Osteocyte (in vitro differentiated cells): Measurements from ENCODE around the gene PALM. TPM values are rescaled to one million over a fixed set of nuclear protein-coding genes. Genes with fewer than 3 reads are reported as not detected.
A peak's percentile ranks its signal among the peaks of the same experiment; 100 is the strongest.

Experiments
- DNase-seq: peaks from one replicate; pipeline ENCODE4 v3.0.0; 2021; ENCODE audit warnings: mixed read lengths; ENCODE audit not compliant: unreplicated experiment; ENCODE audit errors: extremely low spot score
- H3K27ac Mint-ChIP-seq: one replicate; pipeline ENCODE4 v1.8.0; 2021; ENCODE audit warnings: mild to moderate bottlenecking, mixed read lengths; ENCODE audit not compliant: unreplicated experiment
- H3K27me3 Mint-ChIP-seq: one replicate; pipeline ENCODE4 v1.8.0; 2021; ENCODE audit warnings: mixed read lengths; ENCODE audit not compliant: unreplicated experiment
- H3K36me3 Mint-ChIP-seq: one replicate; pipeline ENCODE4 v1.8.0; 2021; ENCODE audit warnings: mixed read lengths; ENCODE audit not compliant: unreplicated experiment
- H3K4me1 Mint-ChIP-seq: one replicate; pipeline ENCODE4 v1.8.0; 2021; ENCODE audit warnings: mixed read lengths; ENCODE audit not compliant: unreplicated experiment
- H3K4me3 Mint-ChIP-seq: one replicate; pipeline ENCODE4 v1.8.0; 2021; ENCODE audit warnings: mild to moderate bottlenecking, moderate library complexity, mixed read lengths; ENCODE audit not compliant: unreplicated experiment
- H3K9me3 Mint-ChIP-seq: one replicate; pipeline ENCODE4 v1.8.0; 2021; ENCODE audit warnings: mixed read lengths; ENCODE audit not compliant: unreplicated experiment
- total RNA-seq: library from RNA; stranded (reverse); gene quantifications from 2 replicates; pipeline ENCODE4 v1.2.1, GENCODE V29; 2021
- TF ChIP-seq, protein P1 (sequence below): fragments of 200-600 bp; sonication (generic); IDR thresholded peaks from 2 replicates; pipeline ENCODE4 v1.5.0; 2021; ENCODE audit warnings: antibody characterized with exemption, mild to moderate bottlenecking, moderate library complexity

Gene PALM
- total RNA-seq, 1 donor from 2014 or later = 236 TPM

DNA sequence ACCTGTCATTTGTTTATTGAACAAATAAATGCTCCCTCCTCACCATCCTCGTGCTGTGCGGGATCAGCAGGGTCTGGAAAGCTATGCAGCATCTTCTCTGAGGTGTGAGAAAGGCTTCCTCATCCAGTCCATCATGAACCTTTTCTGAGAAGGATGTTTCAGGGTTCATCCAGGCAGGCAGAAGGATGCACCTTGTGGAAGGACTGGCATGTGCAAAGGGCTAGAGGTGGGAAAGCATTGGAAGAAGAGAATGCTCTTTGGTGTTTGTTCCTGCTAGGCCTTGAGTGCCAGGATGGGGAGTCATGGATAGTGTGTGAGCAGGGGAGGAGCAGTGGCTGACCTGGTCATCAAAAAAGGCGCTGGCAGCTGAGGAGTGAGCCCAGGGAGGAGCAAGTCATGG lies 6.6 kb downstream of the PALM start:
- TF ChIP-seq, protein P1, sequence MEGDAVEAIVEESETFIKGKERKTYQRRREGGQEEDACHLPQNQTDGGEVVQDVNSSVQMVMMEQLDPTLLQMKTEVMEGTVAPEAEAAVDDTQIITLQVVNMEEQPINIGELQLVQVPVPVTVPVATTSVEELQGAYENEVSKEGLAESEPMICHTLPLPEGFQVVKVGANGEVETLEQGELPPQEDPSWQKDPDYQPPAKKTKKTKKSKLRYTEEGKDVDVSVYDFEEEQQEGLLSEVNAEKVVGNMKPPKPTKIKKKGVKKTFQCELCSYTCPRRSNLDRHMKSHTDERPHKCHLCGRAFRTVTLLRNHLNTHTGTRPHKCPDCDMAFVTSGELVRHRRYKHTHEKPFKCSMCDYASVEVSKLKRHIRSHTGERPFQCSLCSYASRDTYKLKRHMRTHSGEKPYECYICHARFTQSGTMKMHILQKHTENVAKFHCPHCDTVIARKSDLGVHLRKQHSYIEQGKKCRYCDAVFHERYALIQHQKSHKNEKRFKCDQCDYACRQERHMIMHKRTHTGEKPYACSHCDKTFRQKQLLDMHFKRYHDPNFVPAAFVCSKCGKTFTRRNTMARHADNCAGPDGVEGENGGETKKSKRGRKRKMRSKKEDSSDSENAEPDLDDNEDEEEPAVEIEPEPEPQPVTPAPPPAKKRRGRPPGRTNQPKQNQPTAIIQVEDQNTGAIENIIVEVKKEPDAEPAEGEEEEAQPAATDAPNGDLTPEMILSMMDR = no peak
- Mint-ChIP-seq H3K9me3 (peaks cover 4% of the 10 kb centered on the region), H3K4me1 (peaks cover 28% of the 10 kb centered on the region), H3K4me3 (no peak overlapping the region), H3K36me3 (peaks cover 10% of the 10 kb centered on the region), H3K27ac (peak overlapping the region; percentile 39), H3K27me3 (no peaks in the 10 kb centered on the region)
- no peak for DNase-seq

DNA sequence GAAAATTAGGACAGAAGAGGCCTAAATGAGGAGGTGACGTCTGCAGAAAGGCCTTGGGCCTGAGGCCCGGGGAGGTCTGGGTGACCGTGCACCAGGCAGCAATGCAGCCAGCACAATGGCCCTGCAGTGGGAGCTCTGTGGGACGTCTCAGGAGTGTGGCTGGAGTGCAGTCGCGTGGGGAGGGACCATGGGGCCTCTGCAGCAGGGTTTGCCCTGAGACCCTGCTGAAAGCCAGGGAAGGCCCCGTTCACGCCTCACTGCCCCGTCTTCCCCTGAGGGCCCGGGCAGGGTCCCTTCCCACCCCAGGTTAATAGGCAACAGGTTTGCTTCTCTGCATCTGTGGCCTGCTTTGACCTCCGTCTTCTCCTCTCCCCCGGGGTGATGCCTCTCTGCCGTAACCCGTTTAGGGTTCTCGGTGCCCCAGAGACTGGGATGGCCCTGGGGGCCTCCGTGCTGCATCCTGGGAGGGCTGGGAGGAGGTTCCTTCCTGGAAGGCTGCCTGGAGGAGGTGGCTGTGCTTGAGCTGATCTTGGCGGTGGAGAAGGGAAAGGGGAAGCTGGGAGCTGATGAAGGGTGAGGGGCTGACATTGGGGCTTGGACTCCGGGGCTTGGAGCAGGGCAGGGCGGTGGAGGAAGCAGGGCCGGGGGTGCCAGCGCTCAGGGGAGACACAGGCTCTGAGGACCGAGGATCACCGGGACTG lies 9.7 kb downstream of the PALM start:
- Mint-ChIP-seq H3K4me3 (no peak overlapping the region), H3K27me3 (no peaks in the 10 kb centered on the region), H3K4me1 (peaks cover 27% of the 10 kb centered on the region), H3K9me3 (peaks cover 4% of the 10 kb centered on the region), H3K36me3 (peaks cover 10% of the 10 kb centered on the region), H3K27ac (peak overlapping the region; percentile 47)
- no peak for DNase-seq
- TF ChIP-seq, protein P1 = no peak

DNA sequence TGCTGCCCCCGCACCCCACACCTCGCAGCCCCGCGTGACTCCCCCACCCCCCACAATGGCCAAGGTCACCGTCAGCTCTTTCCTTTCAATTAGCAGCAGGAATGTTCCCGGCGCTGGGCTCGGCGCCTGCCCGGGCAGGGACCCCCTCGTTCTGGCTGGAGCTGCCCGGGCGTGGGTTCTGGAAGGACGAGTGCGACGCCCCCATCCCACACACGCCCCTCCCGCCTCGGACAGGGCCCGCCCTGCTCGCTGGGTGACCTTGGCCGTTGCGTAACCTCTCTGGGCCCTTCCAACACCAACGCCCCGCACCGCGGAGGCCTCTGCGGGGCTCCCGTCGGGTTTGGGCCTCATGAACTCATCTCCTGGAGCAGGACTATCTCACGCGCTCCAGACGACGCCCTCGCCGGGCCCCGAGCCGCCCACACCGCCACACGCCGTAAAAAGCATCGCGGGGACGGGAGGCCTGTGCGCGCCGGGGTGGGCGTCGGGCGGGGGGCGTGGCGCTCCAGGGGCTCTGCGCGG lies 10.3 kb downstream of the PALM start:
- H3K4me3 Mint-ChIP-seq = no peak overlapping the region
- no peaks in the 10 kb centered on the region for H3K27me3 Mint-ChIP-seq
- TF ChIP-seq, protein P1 = no peak
- peaks cover 28% of the 10 kb centered on the region for H3K4me1 Mint-ChIP-seq
- H3K36me3 Mint-ChIP-seq = peaks cover 10% of the 10 kb centered on the region
- no peak for DNase-seq
- peaks cover 4% of the 10 kb centered on the region for H3K9me3 Mint-ChIP-seq
- no peak overlapping the region for H3K27ac Mint-ChIP-seq

DNA sequence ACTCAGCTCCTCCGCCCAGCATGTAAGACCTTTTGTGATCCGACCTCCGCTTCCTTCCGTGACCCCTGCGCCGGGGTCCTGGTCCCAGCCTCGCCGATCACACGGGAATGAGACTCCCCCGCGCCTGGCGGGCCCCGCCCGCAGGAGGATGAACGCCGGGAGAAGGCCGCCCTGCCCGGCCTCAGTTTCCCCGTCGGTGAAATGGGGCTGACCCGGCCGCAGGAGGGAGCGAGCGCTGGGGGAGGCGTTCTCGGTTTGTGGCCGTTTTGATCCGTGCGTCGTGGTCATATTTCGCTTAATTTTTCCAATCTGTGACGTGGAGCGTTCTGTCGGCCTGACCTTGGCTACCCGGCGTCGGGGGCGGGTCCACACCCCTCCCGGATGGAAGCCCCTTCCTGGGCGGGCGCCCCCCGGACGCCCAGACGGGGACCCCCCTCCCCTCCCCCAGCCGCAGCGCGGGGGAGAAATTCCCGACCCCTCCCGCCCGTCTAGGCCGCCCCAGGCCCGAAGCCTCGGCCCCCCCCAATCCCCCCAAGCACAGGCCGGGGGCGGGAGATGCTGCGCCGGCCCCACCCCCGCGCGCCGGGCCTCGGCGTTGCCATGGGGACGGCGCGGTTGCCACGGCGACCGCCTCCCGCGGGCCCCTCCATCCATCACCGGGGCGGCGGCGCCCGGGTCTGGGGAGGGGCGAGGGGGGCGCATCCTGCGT lies 11.1 kb downstream of the PALM start:
- TF ChIP-seq, protein P1 = no peak

More for the DNA sequence above, 11.1 kb downstream of the PALM start:
- peaks cover 28% of the 10 kb centered on the region for H3K4me1 Mint-ChIP-seq
- no peak overlapping the region for H3K27ac Mint-ChIP-seq
- H3K4me3 Mint-ChIP-seq = no peak overlapping the region
- DNase-seq = no peak
- H3K36me3 Mint-ChIP-seq = peaks cover 10% of the 10 kb centered on the region
- no peaks in the 10 kb centered on the region for H3K27me3 Mint-ChIP-seq
- peaks cover 4% of the 10 kb centered on the region for H3K9me3 Mint-ChIP-seq
